Activated CD8-positive, alpha-beta memory T cell treated with anti-CD3 and anti-CD28 coated beads, Interleukin-2, amount 10 ng/mL, durations not matched to agents 7 days and 5 days (primary cell): ENCODE measurements around the gene BLM. TPM values are rescaled to one million over a fixed set of nuclear protein-coding genes. Genes with fewer than 3 reads are reported as not detected.
A peak's percentile ranks its signal among the peaks of the same experiment; 100 is the strongest.
"Not testable (repeated sequence)": the region's sequence is repeated elsewhere in the genome, so short reads cannot be mapped to it uniquely, and the experiment has no call there.

Experiments used
- ATAC-seq: fragments of 150-1000 bp; cut with Tn5 transposase; one replicate; pipeline ENCODE4 v1.10.0; 2021; ENCODE audit warnings: moderate library complexity
- CTCF ChIA-PET: fragments of 350-600 bp; sonication (Branson Sonifier 250); formaldehyde crosslinking; loops from one replicate; lab custom pipeline; 2021; ENCODE audit warnings: antibody characterized with exemption; lab: Charles Lee
- DNase-seq: peaks from one replicate; pipeline ENCODE4 v3.0.0-alpha.2; 2020
- H3K27ac Mint-ChIP-seq: one replicate; pipeline ENCODE4 v1.8.0; 2021; ENCODE audit warnings: mild to moderate bottlenecking, mixed read lengths
- H3K27me3 Mint-ChIP-seq: one replicate; pipeline ENCODE4 v1.8.0; 2021; ENCODE audit warnings: mixed read lengths
- H3K36me3 Mint-ChIP-seq: one replicate; pipeline ENCODE4 v1.8.0; 2021; ENCODE audit warnings: mild to moderate bottlenecking, mixed read lengths
- H3K4me1 Mint-ChIP-seq: one replicate; pipeline ENCODE4 v1.8.0; 2021; ENCODE audit warnings: mixed read lengths
- H3K4me3 Mint-ChIP-seq: one replicate; pipeline ENCODE4 v1.8.0; 2021; ENCODE audit warnings: mild to moderate bottlenecking, moderate library complexity, mixed read lengths
- H3K9me3 Mint-ChIP-seq: one replicate; pipeline ENCODE4 v1.8.0; 2022; ENCODE audit warnings: low read depth, mixed read lengths
- total RNA-seq, 2 experiments: library from RNA; stranded (reverse); gene quantifications; one replicate each; pipeline ENCODE4 v1.2.3, GENCODE V29; 2021

The BLM gene
- total RNA-seq, 2 experiments from 2014 or later: 83.4 to 92.7 TPM

DNA sequence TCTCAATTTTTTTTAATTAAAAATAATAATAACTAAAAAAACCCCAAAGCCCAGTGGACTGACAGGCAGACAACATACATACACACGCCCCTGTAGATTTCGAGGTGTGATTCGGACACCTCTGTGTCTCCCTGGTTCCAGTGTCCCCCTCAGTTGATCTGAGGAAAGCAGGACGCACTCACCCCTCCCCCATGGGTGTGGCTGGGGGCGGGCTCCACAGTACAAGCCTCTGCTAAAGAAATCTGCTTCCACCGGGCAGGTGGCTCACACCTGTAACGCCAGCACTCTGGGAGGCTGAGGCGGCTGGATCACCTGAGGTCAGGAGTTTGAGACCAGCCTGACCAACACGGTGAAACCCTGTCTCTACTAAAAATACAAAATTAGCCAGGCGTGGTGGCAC is 33.8 kb upstream of the BLM start:
- Mint-ChIP-seq H3K9me3 (no peaks in the 10 kb centered on the region), H3K27ac (no peak overlapping the region), H3K27me3 (no peaks in the 10 kb centered on the region), H3K36me3 (peaks cover 14% of the 10 kb centered on the region), H3K4me1 (peaks cover 63% of the 10 kb centered on the region), H3K4me3 (no peak overlapping the region)
- DNase-seq (no peak), ATAC-seq (no peak)
- CTCF ChIA-PET: interaction anchor here (0.7 to 1.2 kb wide), 2 partner anchors 10 to 33 kb away, joined by 3 read pairs; no protein-coding TSS in a partner anchor

DNA sequence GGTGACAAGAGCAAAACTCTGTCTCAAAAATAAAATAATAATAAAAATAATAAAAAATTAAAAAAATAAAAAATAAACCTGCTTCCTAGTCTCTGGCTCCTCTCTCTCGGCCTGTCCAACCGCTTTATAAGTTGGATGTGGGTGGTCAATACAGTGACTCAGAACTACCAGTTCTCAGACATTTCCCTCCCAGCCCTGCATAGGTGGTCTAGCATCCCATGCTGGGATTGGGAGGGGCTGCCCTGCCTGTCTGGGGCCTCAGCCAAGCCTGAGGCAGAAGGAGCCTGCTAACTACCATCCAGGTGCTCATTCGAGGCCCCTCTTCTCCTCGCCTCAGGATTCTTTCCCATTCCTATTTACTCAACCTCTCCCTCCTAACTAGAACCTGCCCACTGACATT is 33.3 kb upstream of the BLM start:
- Mint-ChIP-seq H3K4me1 (peaks cover 61% of the 10 kb centered on the region), H3K9me3 (no peaks in the 10 kb centered on the region), H3K27ac (peak overlapping the region; percentile 3), H3K27me3 (no peaks in the 10 kb centered on the region), H3K36me3 (peaks cover 18% of the 10 kb centered on the region), H3K4me3 (no peak overlapping the region)
- CTCF ChIA-PET: interaction anchor here (1.2 kb wide), 1 partner anchor 34 kb away, joined by 3 read pairs; no protein-coding TSS in a partner anchor
- DNase-seq: no peak
- ATAC-seq: no peak

DNA sequence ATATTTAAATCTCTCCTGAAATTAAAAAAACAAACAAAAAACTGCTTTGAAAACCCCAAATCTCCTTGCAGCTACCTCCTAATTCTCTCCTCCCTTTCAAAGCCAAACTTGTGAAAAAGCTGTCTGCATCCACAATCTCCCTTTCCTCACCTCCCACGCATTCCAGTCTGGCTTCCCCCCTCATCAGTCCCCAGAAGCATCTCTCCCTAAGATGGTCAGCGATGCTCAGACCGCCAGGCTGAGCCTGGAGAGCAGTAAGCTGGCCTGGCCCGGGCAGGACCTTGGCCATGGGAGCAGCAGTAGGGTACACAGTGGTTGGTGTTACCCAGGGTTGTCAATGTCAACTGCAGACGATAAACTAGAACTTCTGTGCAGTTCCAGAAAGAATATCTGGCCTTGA is 32.9 kb upstream of the BLM start:
- Mint-ChIP-seq H3K9me3 (no peaks in the 10 kb centered on the region), H3K4me3 (no peak overlapping the region), H3K27me3 (no peaks in the 10 kb centered on the region), H3K27ac (peak overlapping the region; percentile 3), H3K4me1 (peaks cover 58% of the 10 kb centered on the region), H3K36me3 (peaks cover 18% of the 10 kb centered on the region)
- ATAC-seq (no peak), DNase-seq (no peak)
- CTCF ChIA-PET: interaction anchor here (1.2 kb wide), 1 partner anchor 34 kb away, joined by 3 read pairs; no protein-coding TSS in a partner anchor

DNA sequence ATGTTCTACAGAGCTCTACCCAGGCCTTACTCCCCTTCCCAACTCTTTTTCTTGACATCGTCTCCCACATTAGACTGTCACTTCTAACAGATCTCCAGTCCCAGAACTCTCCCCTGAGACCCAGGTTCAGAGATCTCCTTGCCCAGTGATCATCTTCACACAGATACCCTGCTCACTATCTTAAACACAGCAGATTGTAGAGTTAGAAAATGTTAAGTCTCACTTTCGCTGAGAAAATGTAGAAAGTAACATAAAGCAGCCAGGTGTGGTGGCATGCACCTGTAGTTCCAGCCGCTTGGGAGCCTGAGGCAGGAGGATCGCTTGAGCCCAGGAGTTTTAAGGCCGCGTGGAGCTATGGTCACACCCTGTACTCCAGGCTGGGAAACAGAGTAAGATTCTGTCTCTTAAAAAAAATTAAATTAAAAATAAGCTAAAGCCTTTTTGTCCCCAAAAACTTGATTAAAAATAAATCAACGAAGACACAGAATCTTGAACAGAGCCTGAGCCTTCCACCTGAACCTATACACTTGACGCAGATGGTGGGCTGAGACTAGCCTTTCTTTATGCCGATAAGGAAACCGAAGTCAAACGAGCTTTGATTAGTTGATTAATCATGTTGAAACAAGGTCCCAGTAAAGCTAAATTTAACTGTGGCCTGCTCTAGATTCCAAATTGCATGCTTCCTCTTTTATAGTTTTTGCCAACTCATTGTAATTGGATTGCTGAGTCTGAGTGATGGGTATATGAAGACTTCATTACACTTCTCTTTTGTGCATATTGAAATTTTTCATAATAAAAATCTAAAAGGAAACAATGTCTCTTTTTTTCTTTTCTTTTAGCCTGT is 31.3 kb upstream of the BLM start:
- peak overlapping the region; percentile 96 for H3K27ac Mint-ChIP-seq
- H3K27me3 Mint-ChIP-seq: no peaks in the 10 kb centered on the region
- peaks cover 2% of the 10 kb centered on the region for H3K9me3 Mint-ChIP-seq
- CTCF ChIA-PET: interaction anchor here (0.9 to 2.0 kb wide), 10 partner anchors 8 to 217 kb away, joined by 3 to 15 read pairs (median 3); partner anchors contain the start of gene MAN2A2
- peaks cover 53% of the 10 kb centered on the region for H3K4me1 Mint-ChIP-seq
- DNase-seq (no peak), ATAC-seq (no peak)
- H3K4me3 Mint-ChIP-seq: no peak overlapping the region
- peaks cover 24% of the 10 kb centered on the region for H3K36me3 Mint-ChIP-seq

- H3K36me3 Mint-ChIP-seq: peaks cover 25% of the 10 kb centered on the region
- ATAC-seq: peak; percentile 96
- peaks cover 56% of the 10 kb centered on the region for H3K4me1 Mint-ChIP-seq
Observed at GRCh38 chr15:90686435-90687218, 30.5 kb upstream of the BLM start.

GRCh38 chr15:90689326-90689961 is 27.7 kb upstream of the BLM start:
- Mint-ChIP-seq H3K4me1 (peaks cover 71% of the 10 kb centered on the region), H3K36me3 (peaks cover 25% of the 10 kb centered on the region)
- not testable (repeated sequence) for H3K27me3 Mint-ChIP-seq

More at GRCh38 chr15:90686435-90687218, 30.5 kb upstream of the BLM start:
- DNase-seq: peak; percentile 77
- Mint-ChIP-seq H3K27ac (peak overlapping the region; percentile 96), H3K4me3 (peak overlapping the region; percentile 4), H3K27me3 (no peaks in the 10 kb centered on the region), H3K9me3 (peaks cover 2% of the 10 kb centered on the region)
- CTCF ChIA-PET: interaction anchor here (0.9 to 2.0 kb wide), 9 partner anchors 9 to 199 kb away, joined by 3 to 15 read pairs (median 3); no protein-coding TSS in a partner anchor

DNA sequence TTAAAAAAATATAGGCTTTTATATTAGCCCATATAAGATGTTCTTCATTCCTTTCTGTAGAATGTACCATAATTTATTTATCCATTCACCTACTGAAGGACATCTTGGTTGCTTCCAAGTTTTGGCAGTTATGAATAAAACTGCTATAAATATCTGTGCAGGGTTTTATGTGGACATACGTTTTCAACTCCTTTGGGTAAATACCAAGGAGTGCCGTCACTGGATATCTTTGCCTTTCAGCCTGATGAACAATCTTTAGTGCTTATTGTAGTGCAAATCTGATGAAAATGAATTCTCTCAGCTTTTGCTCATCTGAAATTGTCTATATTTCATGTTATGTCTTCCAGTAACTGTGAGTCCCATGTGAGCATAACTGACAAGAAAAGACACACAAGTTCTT is 26.6 kb upstream of the BLM start:
- DNase-seq: no peak
- peaks cover 22% of the 10 kb centered on the region for H3K36me3 Mint-ChIP-seq
- ATAC-seq: no peak
- peaks cover 63% of the 10 kb centered on the region for H3K4me1 Mint-ChIP-seq
- H3K27me3 Mint-ChIP-seq: no peaks in the 10 kb centered on the region
- H3K27ac Mint-ChIP-seq: peak overlapping the region; percentile 45
- no peak overlapping the region for H3K4me3 Mint-ChIP-seq
- peaks cover 2% of the 10 kb centered on the region for H3K9me3 Mint-ChIP-seq
- CTCF ChIA-PET: interaction anchor here (1.3 to 3.1 kb wide), 3 partner anchors 31 to 242 kb away, joined by 5 to 10 read pairs (median 6); partner anchors contain the start of gene HDDC3

More at GRCh38 chr15:90689326-90689961, 27.7 kb upstream of the BLM start:
- CTCF ChIA-PET: interaction anchor here (0.9 to 1.6 kb wide), 2 partner anchors 40 to 42 kb away, joined by 3 read pairs; no protein-coding TSS in a partner anchor
- not testable (repeated sequence) for DNase-seq, H3K4me3 Mint-ChIP-seq, H3K9me3 Mint-ChIP-seq, H3K27ac Mint-ChIP-seq, ATAC-seq

DNA sequence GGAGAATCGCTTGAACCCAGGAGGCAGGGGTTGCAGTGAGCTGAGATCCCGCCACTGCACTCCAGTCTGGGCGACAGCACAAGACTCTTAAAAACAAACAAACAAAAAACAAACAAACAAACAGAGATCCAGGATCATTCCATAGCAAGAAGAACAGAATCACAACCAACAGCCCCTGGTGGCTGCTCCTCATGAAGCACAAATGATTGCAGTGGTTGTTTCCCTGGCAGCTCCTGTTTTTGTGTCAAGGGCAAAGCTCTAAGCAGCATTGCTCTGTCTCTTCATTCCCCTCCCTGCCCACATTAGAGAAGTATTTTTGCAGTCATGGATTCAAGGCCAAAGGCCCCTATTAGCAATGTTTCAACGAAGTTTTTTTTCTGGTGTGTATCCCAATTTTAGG is 25.8 kb upstream of the BLM start:
- H3K4me1 Mint-ChIP-seq: peaks cover 62% of the 10 kb centered on the region
- H3K9me3 Mint-ChIP-seq: peaks cover 2% of the 10 kb centered on the region
- peaks cover 22% of the 10 kb centered on the region for H3K36me3 Mint-ChIP-seq
- no peak for DNase-seq
- ATAC-seq: no peak
- H3K27ac Mint-ChIP-seq: no peak overlapping the region
- H3K27me3 Mint-ChIP-seq: no peaks in the 10 kb centered on the region
- CTCF ChIA-PET: interaction anchor here (1.2 to 4.3 kb wide), 6 partner anchors 32 to 241 kb away, joined by 3 to 33 read pairs (median 6); partner anchors contain the start of gene HDDC3
- no peak overlapping the region for H3K4me3 Mint-ChIP-seq

DNA sequence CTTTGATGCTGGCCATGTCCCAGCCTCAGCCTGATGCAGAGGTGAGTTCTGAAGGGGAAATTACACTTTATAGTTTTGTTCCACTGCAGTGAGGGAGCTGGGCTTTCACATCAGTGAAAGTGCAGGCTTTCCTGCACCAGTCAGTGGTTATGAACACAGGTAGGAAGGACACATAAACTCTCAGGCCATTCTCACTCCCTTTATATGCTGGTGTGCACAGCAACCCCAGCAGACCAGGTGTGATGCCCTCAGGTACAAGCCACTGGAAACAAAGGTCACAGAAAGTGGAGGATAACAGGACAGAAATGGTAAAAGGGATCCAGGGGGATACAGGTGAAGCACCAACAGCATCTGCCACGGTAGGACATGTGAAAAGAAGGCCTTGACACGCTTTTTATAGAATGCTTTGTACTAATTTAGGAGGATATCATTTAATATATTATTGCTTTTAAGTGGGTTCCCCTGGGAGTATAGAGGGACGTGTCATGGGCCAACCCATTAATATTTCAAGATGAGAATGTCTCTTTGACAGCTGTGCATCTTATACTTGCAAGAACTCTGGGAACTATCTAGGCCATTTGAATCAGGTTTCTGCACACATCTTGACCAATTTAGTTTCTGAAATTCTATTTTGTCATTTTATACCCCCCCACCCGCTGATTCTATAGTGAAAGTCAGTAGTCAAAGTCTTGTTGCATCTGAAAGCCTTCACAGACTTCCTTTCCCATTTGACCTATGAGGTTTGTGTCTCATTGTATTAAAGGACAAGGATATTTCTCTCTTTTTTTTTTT is 25.0 kb upstream of the BLM start:
- peaks cover 21% of the 10 kb centered on the region for H3K36me3 Mint-ChIP-seq
- ATAC-seq (no peak), DNase-seq (no peak)
- peaks cover 60% of the 10 kb centered on the region for H3K4me1 Mint-ChIP-seq
- H3K4me3 Mint-ChIP-seq: no peak overlapping the region
- CTCF ChIA-PET: interaction anchor here (1.0 to 4.3 kb wide), 8 partner anchors 32 to 372 kb away, joined by 3 to 33 read pairs (median 4); partner anchors contain the start of gene HDDC3
- H3K27ac Mint-ChIP-seq: peak overlapping the region; percentile 30
- H3K27me3 Mint-ChIP-seq: no peaks in the 10 kb centered on the region
- H3K9me3 Mint-ChIP-seq: peaks cover 2% of the 10 kb centered on the region

DNA sequence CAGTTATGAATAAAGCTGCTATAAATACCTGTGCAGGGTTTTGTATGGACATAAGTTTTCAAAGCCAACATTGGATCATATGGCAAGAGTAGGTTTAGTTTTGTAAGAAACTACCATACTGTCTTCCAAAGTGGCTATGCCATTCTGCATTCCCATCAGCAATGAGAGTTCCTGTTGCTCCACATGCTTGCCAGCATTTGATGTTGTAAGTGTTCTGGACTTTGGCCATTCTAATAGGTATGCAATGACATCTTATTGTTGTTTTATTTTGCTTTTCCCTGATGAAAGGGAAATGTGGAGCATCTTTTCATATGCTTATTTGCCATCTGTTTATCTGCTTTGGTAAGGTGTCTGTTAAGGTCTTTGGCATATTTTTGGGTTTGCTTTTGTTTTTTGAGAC is 22.2 kb upstream of the BLM start:
- peaks cover 57% of the 10 kb centered on the region for H3K4me1 Mint-ChIP-seq
- peaks cover 7% of the 10 kb centered on the region for H3K36me3 Mint-ChIP-seq
- H3K9me3 Mint-ChIP-seq: peaks cover 2% of the 10 kb centered on the region
- DNase-seq (no peak), ATAC-seq (no peak)
- CTCF ChIA-PET: interaction anchor here (0.8 to 4.3 kb wide), 7 partner anchors 41 to 333 kb away, joined by 3 to 33 read pairs (median 3); partner anchors contain the start of genes HDDC3 and MAN2A2
- H3K27ac Mint-ChIP-seq: no peak overlapping the region
- H3K4me3 Mint-ChIP-seq: no peak overlapping the region
- no peaks in the 10 kb centered on the region for H3K27me3 Mint-ChIP-seq

GRCh38 chr15:90697175-90697574 is 20.0 kb upstream of the BLM start:
- H3K27me3 Mint-ChIP-seq: no peaks in the 10 kb centered on the region
- peak; percentile 92 for ATAC-seq
- H3K9me3 Mint-ChIP-seq: no peaks in the 10 kb centered on the region
- peak; percentile 85 for DNase-seq
- H3K27ac Mint-ChIP-seq: peak overlapping the region; percentile 92
- CTCF ChIA-PET: interaction anchor here (0.6 to 5.0 kb wide), 13 partner anchors 11 to 377 kb away, joined by 3 to 28 read pairs (median 4); partner anchors contain the start of gene UNC45A
- no peak overlapping the region for H3K4me3 Mint-ChIP-seq
- peaks cover 5% of the 10 kb centered on the region for H3K36me3 Mint-ChIP-seq
- H3K4me1 Mint-ChIP-seq: peaks cover 42% of the 10 kb centered on the region

DNA sequence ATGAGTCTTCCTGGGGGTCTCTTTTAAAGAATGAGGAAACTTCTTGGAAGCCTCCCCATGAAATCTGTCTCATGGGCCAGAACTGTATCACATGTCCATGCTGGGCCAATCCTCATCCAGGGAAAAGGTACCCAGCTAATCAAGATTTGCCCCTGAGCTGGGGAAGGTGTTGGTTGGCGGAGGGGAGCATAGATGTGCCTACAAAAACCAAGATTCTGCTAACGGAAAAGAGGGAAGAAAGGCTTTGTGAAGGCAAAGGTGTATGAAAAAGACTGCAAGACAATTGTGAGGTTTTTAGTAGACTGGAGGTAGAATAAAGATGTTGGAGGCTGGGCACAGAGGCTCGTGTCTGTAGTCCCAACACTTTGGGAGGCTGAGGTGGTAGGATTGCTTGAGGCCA is 18.5 kb upstream of the BLM start:
- Mint-ChIP-seq H3K27ac (peak overlapping the region; percentile 26), H3K27me3 (no peaks in the 10 kb centered on the region), H3K9me3 (no peaks in the 10 kb centered on the region), H3K36me3 (peaks cover 10% of the 10 kb centered on the region), H3K4me3 (no peak overlapping the region), H3K4me1 (peaks cover 33% of the 10 kb centered on the region)
- CTCF ChIA-PET: interaction anchor here (0.7 to 5.0 kb wide), 5 partner anchors 12 to 188 kb away, joined by 4 to 28 read pairs (median 7); partner anchors contain the start of gene BLM
- DNase-seq: no peak
- no peak for ATAC-seq
